ENCODE results near the gene TLL1. TPM values are rescaled to one million over a fixed set of nuclear protein-coding genes. Genes with fewer than 3 reads are reported as not detected.

Gene TLL1
- total RNA-seq, 2 donors from 2014 or later = not detected

- no peak overlapping the region for H3K27ac Mint-ChIP-seq
- H3K36me3 Mint-ChIP-seq (ENCODE audit: low read depth) = no peaks in the 10 kb centered on the region
- H3K9me3 Mint-ChIP-seq = no peaks in the 10 kb centered on the region
These were observed 214.5 kb downstream of the TLL1 start for GRCh38 chr4:166087569-166087968.

GRCh38 chr4:166088576-166088975 is 215.5 kb downstream of the TLL1 start:
- no peak for ATAC-seq (replicated peaks)
- no peaks in the 10 kb centered on the region for H3K36me3 Mint-ChIP-seq (ENCODE audit: low read depth)

More at GRCh38 chr4:166087569-166087968, 214.5 kb downstream of the TLL1 start:
- Mint-ChIP-seq H3K4me3 (no peak overlapping the region), H3K4me1 (no peaks in the 10 kb centered on the region), H3K27me3 (no peaks in the 10 kb centered on the region)
- ATAC-seq (replicated peaks) = no peak

GRCh38 chr4:166091146-166091545 is 218.1 kb downstream of the TLL1 start:
- Mint-ChIP-seq H3K27me3 (no peaks in the 10 kb centered on the region), H3K9me3 (no peaks in the 10 kb centered on the region), H3K4me3 (no peak overlapping the region), H3K27ac (no peak overlapping the region), H3K4me1 (no peaks in the 10 kb centered on the region), H3K36me3 (ENCODE audit: low read depth) (no peaks in the 10 kb centered on the region)
- ATAC-seq (replicated peaks) = no peak

More at GRCh38 chr4:166088576-166088975, 215.5 kb downstream of the TLL1 start:
- H3K4me3 Mint-ChIP-seq = no peak overlapping the region
- H3K4me1 Mint-ChIP-seq = no peaks in the 10 kb centered on the region
- no peaks in the 10 kb centered on the region for H3K9me3 Mint-ChIP-seq
- H3K27me3 Mint-ChIP-seq = no peaks in the 10 kb centered on the region
- H3K27ac Mint-ChIP-seq = no peak overlapping the region

- Mint-ChIP-seq H3K36me3 (ENCODE audit: low read depth) (no peaks in the 10 kb centered on the region), H3K27ac (no peak overlapping the region), H3K4me1 (no peaks in the 10 kb centered on the region), H3K9me3 (no peaks in the 10 kb centered on the region), H3K27me3 (no peaks in the 10 kb centered on the region), H3K4me3 (no peak overlapping the region)
- no peak for ATAC-seq (replicated peaks)
These were observed 219.0 kb downstream of the TLL1 start for GRCh38 chr4:166091912-166092510.

- H3K36me3 Mint-ChIP-seq (ENCODE audit: low read depth) = no peaks in the 10 kb centered on the region
- no peak overlapping the region for H3K4me3 Mint-ChIP-seq
- H3K27ac Mint-ChIP-seq = no peak overlapping the region
- no peaks in the 10 kb centered on the region for H3K9me3 Mint-ChIP-seq
- no peaks in the 10 kb centered on the region for H3K4me1 Mint-ChIP-seq
- H3K27me3 Mint-ChIP-seq = no peaks in the 10 kb centered on the region
- ATAC-seq (replicated peaks) = no peak
These were observed 219.8 kb downstream of the TLL1 start for GRCh38 chr4:166092797-166093290.

- H3K4me3 Mint-ChIP-seq = no peak overlapping the region
- no peak for ATAC-seq (replicated peaks)
- no peaks in the 10 kb centered on the region for H3K36me3 Mint-ChIP-seq (ENCODE audit: low read depth)
- no peak overlapping the region for H3K27ac Mint-ChIP-seq
- peaks cover 4% of the 10 kb centered on the region for H3K9me3 Mint-ChIP-seq
- no peaks in the 10 kb centered on the region for H3K4me1 Mint-ChIP-seq
- no peaks in the 10 kb centered on the region for H3K27me3 Mint-ChIP-seq
These were observed 231.6 kb downstream of the TLL1 start for GRCh38 chr4:166104623-166105022.

GRCh38 chr4:166121897-166122296 is 248.9 kb downstream of the TLL1 start:
- no peaks in the 10 kb centered on the region for H3K27me3 Mint-ChIP-seq
- H3K36me3 Mint-ChIP-seq (ENCODE audit: low read depth) = no peaks in the 10 kb centered on the region
- no peak overlapping the region for H3K4me3 Mint-ChIP-seq
- H3K9me3 Mint-ChIP-seq = no peaks in the 10 kb centered on the region
- no peak overlapping the region for H3K27ac Mint-ChIP-seq
- no peak for ATAC-seq (replicated peaks)
- H3K4me1 Mint-ChIP-seq = no peaks in the 10 kb centered on the region

GRCh38 chr4:166123546-166123945 is 250.5 kb downstream of the TLL1 start:
- H3K4me1 Mint-ChIP-seq = no peaks in the 10 kb centered on the region
- H3K27ac Mint-ChIP-seq = no peak overlapping the region
- H3K4me3 Mint-ChIP-seq = no peak overlapping the region
- H3K27me3 Mint-ChIP-seq = no peaks in the 10 kb centered on the region
- no peaks in the 10 kb centered on the region for H3K9me3 Mint-ChIP-seq
- no peak for ATAC-seq (replicated peaks)
- H3K36me3 Mint-ChIP-seq (ENCODE audit: low read depth) = no peaks in the 10 kb centered on the region

GRCh38 chr4:166128403-166128802 is 255.4 kb downstream of the TLL1 start:
- Mint-ChIP-seq H3K27ac (no peak overlapping the region), H3K4me1 (no peaks in the 10 kb centered on the region), H3K27me3 (no peaks in the 10 kb centered on the region), H3K36me3 (ENCODE audit: low read depth) (no peaks in the 10 kb centered on the region), H3K9me3 (peaks cover 11% of the 10 kb centered on the region), H3K4me3 (no peak overlapping the region)
- no peak for ATAC-seq (replicated peaks)

- no peaks in the 10 kb centered on the region for H3K4me1 Mint-ChIP-seq
- H3K27me3 Mint-ChIP-seq = no peaks in the 10 kb centered on the region
- peaks cover 11% of the 10 kb centered on the region for H3K9me3 Mint-ChIP-seq
- H3K4me3 Mint-ChIP-seq = no peak overlapping the region
- ATAC-seq (replicated peaks) = no peak
- no peaks in the 10 kb centered on the region for H3K36me3 Mint-ChIP-seq (ENCODE audit: low read depth)
- no peak overlapping the region for H3K27ac Mint-ChIP-seq
These were observed 261.2 kb downstream of the TLL1 start for GRCh38 chr4:166134285-166134684.

- ATAC-seq (replicated peaks) = no peak
- H3K9me3 Mint-ChIP-seq = no peaks in the 10 kb centered on the region
- H3K4me3 Mint-ChIP-seq = no peak overlapping the region
- H3K27ac Mint-ChIP-seq = no peak overlapping the region
- H3K27me3 Mint-ChIP-seq = peaks cover 3% of the 10 kb centered on the region
- H3K4me1 Mint-ChIP-seq = no peaks in the 10 kb centered on the region
- no peaks in the 10 kb centered on the region for H3K36me3 Mint-ChIP-seq (ENCODE audit: low read depth)
These were observed 267.9 kb downstream of the TLL1 start for GRCh38 chr4:166140951-166141350.

GRCh38 chr4:166143227-166143626 is 270.2 kb downstream of the TLL1 start:
- Mint-ChIP-seq H3K4me1 (no peaks in the 10 kb centered on the region), H3K4me3 (no peak overlapping the region), H3K9me3 (no peaks in the 10 kb centered on the region), H3K27me3 (peaks cover 3% of the 10 kb centered on the region), H3K36me3 (ENCODE audit: low read depth) (no peaks in the 10 kb centered on the region), H3K27ac (no peak overlapping the region)
- ATAC-seq (replicated peaks) = peak; percentile 89

- H3K36me3 Mint-ChIP-seq (ENCODE audit: low read depth) = no peaks in the 10 kb centered on the region
- H3K4me1 Mint-ChIP-seq = no peaks in the 10 kb centered on the region
- no peak for ATAC-seq (replicated peaks)
- no peaks in the 10 kb centered on the region for H3K9me3 Mint-ChIP-seq
- H3K4me3 Mint-ChIP-seq = no peak overlapping the region
- H3K27ac Mint-ChIP-seq = no peak overlapping the region
- H3K27me3 Mint-ChIP-seq = peaks cover 3% of the 10 kb centered on the region
These were observed 271.6 kb downstream of the TLL1 start for GRCh38 chr4:166144607-166145006.

GRCh38 chr4:166146806-166147540 is 273.9 kb downstream of the TLL1 start:
- Mint-ChIP-seq H3K27ac (no peak overlapping the region), H3K9me3 (peaks cover 4% of the 10 kb centered on the region), H3K36me3 (ENCODE audit: low read depth) (no peaks in the 10 kb centered on the region), H3K4me3 (no peak overlapping the region), H3K27me3 (peaks cover 6% of the 10 kb centered on the region), H3K4me1 (no peaks in the 10 kb centered on the region)
- ATAC-seq (replicated peaks) = no peak
